ENCODE results near the gene PPP2R5D.
"Not testable (repeated sequence)": the region's sequence is repeated elsewhere in the genome, so short reads cannot be mapped to it uniquely, and the experiment has no call there.

The PPP2R5D gene

GRCh38 chr6:43033496-43034189 lies 49.3 kb downstream of the PPP2R5D start:
- DNase-seq: no peak

- no peak for DNase-seq
These were observed 49.8 kb downstream of the PPP2R5D start for GRCh38 chr6:43034190-43034525.

GRCh38 chr6:43035495-43036194 lies 51.3 kb downstream of the PPP2R5D start:
- DNase-seq: no peak

GRCh38 chr6:43036712-43037111 lies 52.3 kb downstream of the PPP2R5D start:
- no peak for DNase-seq

- DNase-seq: no peak
These were observed 52.8 kb downstream of the PPP2R5D start for GRCh38 chr6:43037197-43037596.

- no peak for DNase-seq
These were observed 53.3 kb downstream of the PPP2R5D start for GRCh38 chr6:43037706-43038105.

- no peak for DNase-seq
These were observed 54.4 kb downstream of the PPP2R5D start for GRCh38 chr6:43038727-43039126.

GRCh38 chr6:43040542-43041257 lies 56.3 kb downstream of the PPP2R5D start:
- DNase-seq: no peak

- not testable (repeated sequence) for DNase-seq
These were observed 57.1 kb downstream of the PPP2R5D start for GRCh38 chr6:43041475-43041874.

- no peak for DNase-seq
These were observed 58.9 kb downstream of the PPP2R5D start for GRCh38 chr6:43043310-43043709.

GRCh38 chr6:43045371-43045930 lies 61.1 kb downstream of the PPP2R5D start:
- no peak for DNase-seq

GRCh38 chr6:43047998-43048397 lies 63.6 kb downstream of the PPP2R5D start:
- DNase-seq: no peak

GRCh38 chr6:43050981-43051380 lies 66.6 kb downstream of the PPP2R5D start:
- no peak for DNase-seq

GRCh38 chr6:43052225-43052841 lies 68.0 kb downstream of the PPP2R5D start:
- DNase-seq: no peak

- peak; percentile 44 for DNase-seq
These were observed 68.6 kb downstream of the PPP2R5D start for GRCh38 chr6:43052842-43053544.

GRCh38 chr6:43053545-43054205 lies 69.3 kb downstream of the PPP2R5D start, which contains the start of gene CUL7:
TSS of gene CUL7 (minus strand) at chr6:43053851. CDS start at chr6:43052788, 1,063 bp downstream.
- peak; percentile 98 for DNase-seq

GRCh38 chr6:43054206-43054943 lies 70.0 kb downstream of the PPP2R5D start:
- no peak for DNase-seq

GRCh38 chr6:43055966-43056365 lies 71.6 kb downstream of the PPP2R5D start:
- no peak for DNase-seq

- no peak for DNase-seq
These were observed 74.2 kb downstream of the PPP2R5D start for GRCh38 chr6:43058531-43058930.

GRCh38 chr6:43059168-43060033 lies 75.0 kb downstream of the PPP2R5D start, which contains the start of the genes KLC4 and MRPL2:
TSS of gene KLC4 (plus strand) at chr6:43059631. CDS start at chr6:43061336, 1,705 bp downstream.
TSS of gene MRPL2 (minus strand) at chr6:43059434. CDS start at chr6:43059381, 53 bp downstream.
- DNase-seq: peak; percentile 100
